NCI-H748 (cell line): ENCODE results near the gene KRT5.

ENCODE experiments used
- DNase-seq: peaks from one replicate; lab custom pipeline; 2025; ENCODE audit not compliant: unreplicated experiment; lab: John Stamatoyannopoulos, UW

Gene KRT5

DNA sequence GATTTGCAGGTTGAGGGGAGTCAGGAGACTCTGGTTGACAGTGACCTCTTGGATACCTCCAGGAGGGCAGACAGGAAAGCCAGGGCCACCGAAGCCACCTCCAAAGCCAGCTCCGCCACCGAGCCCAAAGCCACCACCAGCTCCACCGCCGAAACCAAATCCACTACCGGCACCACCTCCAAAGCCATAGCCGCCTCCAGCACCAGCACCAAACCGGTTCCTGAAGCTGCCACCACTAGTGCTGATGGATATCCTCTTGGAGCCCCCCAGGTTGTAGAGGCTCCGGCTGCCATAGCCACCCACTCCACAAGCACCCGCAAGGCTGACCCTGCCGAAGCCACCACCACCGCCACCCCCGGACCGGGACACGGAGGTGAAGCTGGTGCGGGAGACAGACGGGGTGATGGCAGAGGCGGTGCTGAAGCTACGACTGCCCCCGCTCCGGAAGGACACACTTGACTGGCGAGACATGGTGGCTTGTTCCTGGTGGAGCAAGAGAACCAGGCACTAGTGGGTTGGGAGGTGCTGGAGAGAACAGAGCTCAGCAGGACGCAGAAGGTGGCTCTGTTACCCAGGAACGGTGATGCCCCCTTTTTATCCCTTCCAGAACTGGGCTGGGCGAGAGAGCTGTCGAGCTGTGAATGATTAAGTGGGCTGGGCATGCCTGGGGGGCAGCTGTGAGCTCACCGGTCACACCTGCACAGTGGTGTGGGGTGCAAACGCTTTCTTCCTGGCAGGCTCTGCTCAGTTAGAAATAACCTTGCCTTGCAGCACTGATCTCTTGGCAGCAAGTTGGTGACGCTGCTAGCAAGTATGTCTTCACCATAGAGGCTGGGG lies at the start of gene KRT5:
Gene KRT5 (minus strand): TSS at position 569 of the 837 bp plus-strand sequence. CDS start 98 bp downstream, at position 471.
- DNase-seq = no peak

DNA sequence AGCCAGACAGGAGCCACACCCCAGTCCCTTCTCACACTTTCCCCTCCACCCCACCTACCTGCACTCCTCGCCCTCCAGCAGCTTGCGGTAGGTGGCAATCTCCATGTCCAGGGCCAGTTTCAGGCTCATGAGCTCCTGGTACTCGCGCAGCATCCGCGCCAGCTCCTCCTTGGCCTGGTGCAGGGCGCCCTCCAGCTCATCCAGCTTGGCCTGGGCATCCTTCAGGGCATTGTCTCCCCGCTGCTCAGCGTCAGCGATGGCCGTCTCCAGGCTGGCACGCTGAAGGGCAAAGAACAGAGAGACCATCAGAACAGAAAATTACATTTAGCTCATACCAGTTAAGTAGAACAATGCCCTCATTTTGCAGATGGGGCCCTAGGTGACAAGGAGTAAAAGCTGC lies 47.9 kb upstream of the KRT5 start:
- no peak for DNase-seq

GRCh38 chr12:52566847-52567291 lies 46.7 kb upstream of the KRT5 start:
- DNase-seq = no peak

GRCh38 chr12:52564582-52564981 lies 44.4 kb upstream of the KRT5 start:
- DNase-seq = no peak

GRCh38 chr12:52561880-52562449 lies 41.8 kb upstream of the KRT5 start:
- no peak for DNase-seq

- DNase-seq = no peak
Measured at GRCh38 chr12:52559979-52560378, 39.8 kb upstream of the KRT5 start.

DNA sequence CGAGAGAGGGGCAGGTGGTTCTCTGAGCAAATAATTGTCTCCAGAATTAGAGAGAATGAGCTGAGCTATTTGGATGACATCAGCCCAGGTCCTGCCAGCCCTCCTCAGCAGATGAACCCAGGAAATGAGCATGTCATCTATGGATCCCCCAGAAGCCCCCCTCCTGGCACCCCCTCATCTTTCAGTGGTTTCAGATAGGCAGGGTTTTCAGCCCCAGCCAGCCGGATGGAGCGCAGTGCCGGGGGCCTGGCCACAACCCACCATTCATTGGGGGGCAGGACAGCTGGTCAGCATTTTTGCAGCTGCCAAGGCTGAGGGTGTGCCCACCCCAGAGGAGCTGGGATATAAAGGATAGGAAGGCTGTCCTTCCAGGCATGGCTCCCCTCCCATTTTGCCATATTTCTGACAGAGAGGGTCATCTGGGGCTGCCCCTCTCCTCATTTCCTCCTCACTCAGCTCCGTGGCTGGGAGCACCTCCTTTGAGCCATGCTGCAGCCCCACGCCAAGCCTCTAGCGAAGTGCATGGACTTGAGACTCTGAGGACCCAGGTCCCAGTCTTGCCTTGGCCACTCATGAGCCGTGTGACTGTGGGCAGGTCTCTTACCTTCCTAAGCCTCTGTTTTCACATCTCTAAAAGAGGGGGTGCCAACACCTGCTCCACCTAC lies 38.7 kb upstream of the KRT5 start:
- DNase-seq = peak; percentile 28

DNA sequence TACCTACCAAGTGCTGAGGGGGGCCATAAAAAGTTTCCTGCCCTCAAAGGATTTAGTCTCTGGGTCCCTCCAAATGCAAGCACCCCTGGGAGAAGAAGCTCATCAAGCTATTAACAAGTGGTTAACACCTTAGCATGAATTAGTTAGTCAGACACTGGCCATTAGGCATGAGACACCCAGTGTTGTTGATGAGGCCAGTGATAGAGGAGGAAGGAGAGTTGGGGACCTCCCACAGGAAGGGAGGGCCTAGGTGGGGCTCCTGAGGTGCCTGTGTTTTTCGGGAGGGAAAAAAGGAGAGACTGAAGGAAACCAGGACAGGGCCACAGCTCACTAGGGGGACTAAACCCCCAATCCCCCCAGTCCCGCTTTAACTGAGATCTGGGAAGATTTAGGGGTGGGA lies 37.3 kb upstream of the KRT5 start:
- no peak for DNase-seq

GRCh38 chr12:52555577-52555976 lies 35.4 kb upstream of the KRT5 start:
- DNase-seq = no peak

DNA sequence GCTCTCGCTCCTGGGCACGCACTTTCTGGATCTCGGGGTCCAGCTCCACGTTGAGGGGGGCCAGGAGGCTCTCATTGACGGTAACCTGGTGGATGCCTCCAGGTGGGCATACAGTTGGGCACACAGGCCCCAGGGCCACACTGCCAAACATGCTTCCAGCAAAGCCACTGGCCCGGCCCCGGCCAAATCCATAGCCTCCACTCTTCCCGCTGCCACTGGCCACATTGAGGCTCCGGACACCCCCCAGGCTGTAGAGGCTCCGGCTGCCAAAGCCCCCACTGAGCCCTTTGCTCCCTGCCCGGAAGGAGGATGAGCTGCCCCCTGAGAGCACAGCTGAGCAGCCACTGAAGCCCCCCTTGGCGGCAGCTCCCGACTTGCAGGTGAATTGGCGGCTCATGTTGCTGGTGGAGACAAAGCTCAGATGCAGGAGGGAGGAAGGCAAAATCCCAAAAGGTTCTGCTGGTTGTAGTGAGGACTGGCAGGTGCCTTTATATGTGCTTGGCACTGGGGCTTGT lies 32.5 kb upstream of the KRT5 start, which contains the start of gene KRT71:
Gene KRT71 (minus strand): TSS at position 465 of the 515 bp plus-strand sequence. CDS start 68 bp downstream, at position 397.
- no peak for DNase-seq

DNA sequence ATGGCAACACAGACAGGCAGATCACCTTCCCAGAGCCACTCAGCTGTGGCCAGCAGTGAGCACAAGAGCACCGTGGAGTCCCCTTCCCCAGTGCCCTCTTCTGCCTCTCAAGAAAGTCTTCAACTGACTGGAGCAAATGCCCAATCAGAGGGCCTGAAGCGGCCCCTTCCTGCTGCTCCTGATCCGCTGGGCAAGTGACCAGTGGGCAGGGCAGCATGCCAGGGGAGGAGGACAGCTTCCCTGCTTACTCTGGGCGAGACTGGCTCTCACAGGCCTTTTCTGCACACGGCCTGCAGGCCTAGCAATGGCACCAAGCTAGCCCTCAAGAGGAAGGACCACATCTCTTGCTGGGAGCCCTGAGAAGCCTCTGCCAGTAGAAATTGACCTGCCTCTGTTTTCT lies 31.9 kb upstream of the KRT5 start:
- DNase-seq = no peak

- no peak for DNase-seq
Measured at GRCh38 chr12:52551216-52551865, 31.1 kb upstream of the KRT5 start.

DNA sequence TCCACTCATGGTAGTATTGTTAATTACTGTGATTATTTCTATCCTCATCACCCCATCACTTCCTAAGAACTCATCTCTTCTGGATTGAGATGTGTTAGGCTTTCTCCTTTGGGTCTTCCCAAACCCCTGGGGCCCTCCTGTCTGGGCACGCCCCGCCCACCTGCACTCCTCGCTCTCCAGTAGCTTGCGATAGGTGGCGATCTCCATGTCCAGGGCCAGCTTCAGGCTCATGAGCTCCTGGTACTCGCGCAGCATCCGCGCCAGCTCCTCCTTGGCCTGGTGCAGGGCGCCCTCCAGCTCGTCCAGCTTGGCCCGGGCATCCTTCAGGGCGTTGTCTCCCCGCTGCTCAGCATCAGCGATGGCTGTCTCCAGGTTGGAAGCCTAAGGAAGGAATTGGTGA lies 25.9 kb upstream of the KRT5 start:
- no peak for DNase-seq

DNA sequence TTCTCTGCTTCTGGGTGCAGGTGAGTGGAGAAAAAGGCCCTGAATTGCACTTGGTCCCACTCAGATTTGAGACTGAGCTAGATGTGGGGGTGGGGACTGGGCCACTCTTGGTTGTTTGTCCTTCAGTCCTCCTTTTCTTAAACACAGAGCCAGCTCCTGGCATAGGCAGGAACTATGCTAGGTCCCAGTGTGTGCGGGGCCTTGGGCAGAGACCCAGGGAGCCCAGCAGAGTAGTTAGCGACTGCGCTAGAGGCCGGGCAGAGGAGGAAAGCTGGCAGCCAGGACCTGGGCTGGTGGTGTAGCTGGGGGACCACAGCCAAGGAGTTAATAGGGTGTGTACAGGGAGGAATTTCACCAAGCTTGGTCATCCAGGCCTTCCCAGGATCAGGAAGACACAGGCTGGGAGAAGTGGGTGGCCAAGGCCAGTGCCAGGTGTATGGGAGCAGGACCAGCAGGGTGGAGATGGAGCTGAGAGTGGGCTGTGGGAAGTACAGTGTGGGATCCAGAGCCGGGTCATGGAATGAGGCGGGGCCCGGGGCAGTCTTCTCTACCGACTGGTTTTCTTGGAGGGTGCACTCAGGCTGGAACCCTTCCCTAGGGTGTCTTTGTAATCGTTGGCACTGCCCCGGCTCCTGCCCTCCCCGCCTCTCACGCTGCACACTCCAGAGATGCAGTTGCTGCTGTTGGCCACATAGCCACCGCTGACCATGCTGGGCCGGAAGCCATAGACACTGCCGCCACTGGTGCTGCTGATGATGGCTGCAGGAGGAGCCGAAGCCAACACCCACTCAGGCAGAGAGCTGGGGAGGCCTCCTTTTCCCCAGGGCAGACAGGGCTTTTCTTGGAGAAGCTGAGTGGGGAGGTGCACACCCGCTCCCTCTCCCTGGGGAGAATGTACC lies 24.0 kb upstream of the KRT5 start:
- no peak for DNase-seq

- no peak for DNase-seq
Measured at GRCh38 chr12:52542785-52543318, 22.7 kb upstream of the KRT5 start.

DNA sequence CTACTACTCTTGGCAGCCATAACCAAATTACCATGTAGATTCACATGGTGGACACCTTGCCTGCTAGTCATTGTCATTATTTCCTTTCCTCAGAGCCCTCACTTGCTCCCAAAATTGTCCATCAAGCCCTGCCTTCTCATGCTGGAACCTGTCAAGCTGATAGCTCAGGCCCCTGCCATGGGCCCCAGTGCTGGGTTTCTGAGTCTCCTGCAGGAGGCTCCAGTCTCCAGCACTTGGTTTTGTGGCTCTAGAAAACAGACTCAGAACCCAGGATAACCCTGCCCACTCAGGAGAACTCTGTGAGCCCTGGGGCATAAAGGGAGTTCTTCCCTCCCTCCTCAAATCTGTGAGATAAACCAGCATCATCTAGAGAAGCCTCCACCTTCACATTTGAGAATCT lies 22.0 kb upstream of the KRT5 start:
- no peak for DNase-seq

DNA sequence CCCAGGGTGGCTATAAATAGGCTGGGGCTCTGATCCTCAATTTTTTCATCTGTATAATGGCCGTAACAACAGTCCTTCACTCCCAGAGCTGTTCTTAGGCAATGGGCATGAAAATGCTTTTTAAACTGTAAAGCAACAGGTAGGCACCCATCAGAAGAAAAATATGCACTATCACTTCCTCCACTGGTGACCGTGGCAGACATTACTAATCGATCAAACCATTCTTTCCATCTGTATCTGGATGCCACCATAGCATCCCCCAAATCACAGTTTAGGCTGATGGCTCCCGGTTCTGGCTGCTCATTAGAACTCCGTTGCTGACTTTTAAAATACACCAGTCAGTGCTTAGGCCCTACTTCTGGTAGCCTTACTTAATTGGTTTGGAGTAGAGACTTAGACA lies 21.5 kb upstream of the KRT5 start:
- no peak for DNase-seq

DNA sequence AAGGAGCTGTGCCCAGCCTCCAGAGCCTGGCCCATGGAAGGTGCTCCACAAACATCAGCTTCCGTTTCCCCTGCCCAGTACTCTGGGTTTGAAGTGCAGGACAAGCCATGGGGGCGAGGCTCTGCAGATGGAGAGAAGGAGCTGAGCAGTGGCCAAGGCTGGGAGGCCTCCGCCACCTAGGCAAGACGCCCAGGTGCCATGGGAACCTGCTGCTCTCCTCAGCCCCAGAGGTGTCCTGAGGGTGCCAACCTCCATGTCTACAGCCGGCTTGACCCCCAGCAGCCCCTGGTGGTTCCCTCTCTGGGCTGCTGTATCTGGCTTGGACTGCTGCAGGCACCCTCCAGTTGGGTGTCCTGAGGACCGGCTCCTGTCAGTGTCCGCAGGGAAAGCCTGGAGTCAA lies 20.3 kb upstream of the KRT5 start:
- no peak for DNase-seq

- no peak for DNase-seq
Measured at GRCh38 chr12:52539821-52540173, 19.6 kb upstream of the KRT5 start.
